ENCODE measurements around the gene GLA.

Gene GLA

GRCh38 chrX:101397779-101398178 lies 9.9 kb downstream of the GLA start:
- DNase-seq (ENCODE audit: low read depth, low spot score), result no peak

GRCh38 chrX:101395789-101396188 lies 11.9 kb downstream of the GLA start:
- DNase-seq (ENCODE audit: low read depth, low spot score), result no peak

- DNase-seq (ENCODE audit: low read depth, low spot score), result no peak
Observed at GRCh38 chrX:101394372-101394771, 13.4 kb downstream of the GLA start.

- DNase-seq (ENCODE audit: low read depth, low spot score), result no peak
Observed at GRCh38 chrX:101393530-101394305, 14.0 kb downstream of the GLA start.

- DNase-seq (ENCODE audit: low read depth, low spot score), result no peak
Observed at GRCh38 chrX:101391831-101392230, 15.9 kb downstream of the GLA start.

- peak; percentile 97 for DNase-seq (ENCODE audit: low read depth, low spot score)
Observed at GRCh38 chrX:101390664-101391525, 16.8 kb downstream of the GLA start, which contains the start of gene RPL36A. Gene RPL36A (plus strand): TSS chrX:101391011. CDS start chrX:101391044, 33 bp downstream.

- no peak for DNase-seq (ENCODE audit: low read depth, low spot score)
Observed at GRCh38 chrX:101388604-101389003, 19.1 kb downstream of the GLA start.

- no peak for DNase-seq (ENCODE audit: low read depth, low spot score)
Observed at GRCh38 chrX:101386542-101386885, 21.2 kb downstream of the GLA start.

GRCh38 chrX:101385795-101386541 lies 21.8 kb downstream of the GLA start, which contains the start of gene BTK:
Gene BTK (minus strand): TSS chrX:101386191. CDS start chrX:101375284, 10,907 bp downstream.
- no peak for DNase-seq (ENCODE audit: low read depth, low spot score)

GRCh38 chrX:101385026-101385684 lies 22.6 kb downstream of the GLA start:
- DNase-seq (ENCODE audit: low read depth, low spot score), result no peak

GRCh38 chrX:101383679-101384205 lies 24.0 kb downstream of the GLA start:
- DNase-seq (ENCODE audit: low read depth, low spot score), result no peak

- DNase-seq (ENCODE audit: low read depth, low spot score), result no peak
Observed at GRCh38 chrX:101377547-101377946, 30.2 kb downstream of the GLA start.

GRCh38 chrX:101370888-101371504 lies 36.7 kb downstream of the GLA start:
- no peak for DNase-seq (ENCODE audit: low read depth, low spot score)

- no peak for DNase-seq (ENCODE audit: low read depth, low spot score)
Observed at GRCh38 chrX:101369687-101370086, 38.0 kb downstream of the GLA start.

GRCh38 chrX:101368800-101369199 lies 38.9 kb downstream of the GLA start:
- DNase-seq (ENCODE audit: low read depth, low spot score), result no peak

GRCh38 chrX:101365301-101365795 lies 42.4 kb downstream of the GLA start:
- DNase-seq (ENCODE audit: low read depth, low spot score), result no peak

- DNase-seq (ENCODE audit: low read depth, low spot score), result peak; percentile 38
Observed at GRCh38 chrX:101362757-101363156, 45.0 kb downstream of the GLA start.

- DNase-seq (ENCODE audit: low read depth, low spot score), result peak; percentile 59
Observed at GRCh38 chrX:101362116-101362515, 45.6 kb downstream of the GLA start.

- no peak for DNase-seq (ENCODE audit: low read depth, low spot score)
Observed at GRCh38 chrX:101360390-101360789, 47.3 kb downstream of the GLA start.

- no peak for DNase-seq (ENCODE audit: low read depth, low spot score)
Observed at GRCh38 chrX:101359966-101360365, 47.8 kb downstream of the GLA start.

Measured in ELF-1 (cell line).